ENCODE results near the gene LTBP4.

Gene LTBP4

GRCh38 chr19:40666803-40667438 is 65.8 kb downstream of the LTBP4 start:
- Histone ChIP-seq H3K9me3 (ENCODE audit: control insufficient read depth, insufficient read depth, low read length) (no peaks in the 10 kb centered on the region), H3K9ac (ENCODE audit: low read depth, low read length) (no peak overlapping the region), H3K27me3 (ENCODE audit: control insufficient read depth, insufficient read depth, low read length) (no peaks in the 10 kb centered on the region), H3K4me1 (ENCODE audit: control insufficient read depth, insufficient read depth, low read length) (no peaks in the 10 kb centered on the region), H3K36me3 (ENCODE audit: control insufficient read depth, insufficient read depth, low read length) (peaks cover 26% of the 10 kb centered on the region), H3K4me3 (ENCODE audit: low read depth, low read length) (no peak overlapping the region)

GRCh38 chr19:40667602-40668001 is 66.4 kb downstream of the LTBP4 start:
- Histone ChIP-seq H3K27me3 (ENCODE audit: control insufficient read depth, insufficient read depth, low read length) (no peaks in the 10 kb centered on the region), H3K4me1 (ENCODE audit: control insufficient read depth, insufficient read depth, low read length) (no peaks in the 10 kb centered on the region), H3K4me3 (ENCODE audit: low read depth, low read length) (no peak overlapping the region), H3K9ac (ENCODE audit: low read depth, low read length) (no peak overlapping the region), H3K36me3 (ENCODE audit: control insufficient read depth, insufficient read depth, low read length) (peaks cover 33% of the 10 kb centered on the region), H3K9me3 (ENCODE audit: control insufficient read depth, insufficient read depth, low read length) (no peaks in the 10 kb centered on the region)

- no peaks in the 10 kb centered on the region for H3K4me1 ChIP-seq (ENCODE audit: control insufficient read depth, insufficient read depth, low read length)
- H3K27me3 ChIP-seq (ENCODE audit: control insufficient read depth, insufficient read depth, low read length), result no peaks in the 10 kb centered on the region
- no peak overlapping the region for H3K4me3 ChIP-seq (ENCODE audit: low read depth, low read length)
- no peak overlapping the region for H3K9ac ChIP-seq (ENCODE audit: low read depth, low read length)
- peaks cover 42% of the 10 kb centered on the region for H3K36me3 ChIP-seq (ENCODE audit: control insufficient read depth, insufficient read depth, low read length)
- H3K9me3 ChIP-seq (ENCODE audit: control insufficient read depth, insufficient read depth, low read length), result no peaks in the 10 kb centered on the region
These were observed 67.9 kb downstream of the LTBP4 start for GRCh38 chr19:40668991-40669614.

GRCh38 chr19:40671404-40671803 is 70.2 kb downstream of the LTBP4 start:
- H3K9ac ChIP-seq (ENCODE audit: low read depth, low read length), result no peak overlapping the region
- no peaks in the 10 kb centered on the region for H3K9me3 ChIP-seq (ENCODE audit: control insufficient read depth, insufficient read depth, low read length)
- no peaks in the 10 kb centered on the region for H3K27me3 ChIP-seq (ENCODE audit: control insufficient read depth, insufficient read depth, low read length)
- H3K4me3 ChIP-seq (ENCODE audit: low read depth, low read length), result no peak overlapping the region
- H3K36me3 ChIP-seq (ENCODE audit: control insufficient read depth, insufficient read depth, low read length), result peaks cover 47% of the 10 kb centered on the region
- H3K4me1 ChIP-seq (ENCODE audit: control insufficient read depth, insufficient read depth, low read length), result no peaks in the 10 kb centered on the region

- Histone ChIP-seq H3K36me3 (ENCODE audit: control insufficient read depth, insufficient read depth, low read length) (peaks cover 47% of the 10 kb centered on the region), H3K4me1 (ENCODE audit: control insufficient read depth, insufficient read depth, low read length) (no peaks in the 10 kb centered on the region), H3K27me3 (ENCODE audit: control insufficient read depth, insufficient read depth, low read length) (no peaks in the 10 kb centered on the region), H3K4me3 (ENCODE audit: low read depth, low read length) (no peak overlapping the region), H3K9ac (ENCODE audit: low read depth, low read length) (no peak overlapping the region), H3K9me3 (ENCODE audit: control insufficient read depth, insufficient read depth, low read length) (no peaks in the 10 kb centered on the region)
These were observed 70.9 kb downstream of the LTBP4 start for GRCh38 chr19:40672038-40672437.

- H3K9ac ChIP-seq (ENCODE audit: low read depth, low read length), result no peak overlapping the region
- no peaks in the 10 kb centered on the region for H3K9me3 ChIP-seq (ENCODE audit: control insufficient read depth, insufficient read depth, low read length)
- no peaks in the 10 kb centered on the region for H3K27me3 ChIP-seq (ENCODE audit: control insufficient read depth, insufficient read depth, low read length)
- no peaks in the 10 kb centered on the region for H3K4me1 ChIP-seq (ENCODE audit: control insufficient read depth, insufficient read depth, low read length)
- H3K36me3 ChIP-seq (ENCODE audit: control insufficient read depth, insufficient read depth, low read length), result peaks cover 49% of the 10 kb centered on the region
- H3K4me3 ChIP-seq (ENCODE audit: low read depth, low read length), result no peak overlapping the region
These were observed 71.6 kb downstream of the LTBP4 start for GRCh38 chr19:40672573-40673299.

- no peak overlapping the region for H3K4me3 ChIP-seq (ENCODE audit: low read depth, low read length)
- peaks cover 52% of the 10 kb centered on the region for H3K36me3 ChIP-seq (ENCODE audit: control insufficient read depth, insufficient read depth, low read length)
- H3K27me3 ChIP-seq (ENCODE audit: control insufficient read depth, insufficient read depth, low read length), result no peaks in the 10 kb centered on the region
- H3K9ac ChIP-seq (ENCODE audit: low read depth, low read length), result no peak overlapping the region
- no peaks in the 10 kb centered on the region for H3K4me1 ChIP-seq (ENCODE audit: control insufficient read depth, insufficient read depth, low read length)
- H3K9me3 ChIP-seq (ENCODE audit: control insufficient read depth, insufficient read depth, low read length), result no peaks in the 10 kb centered on the region
These were observed 72.2 kb downstream of the LTBP4 start for GRCh38 chr19:40673397-40673796.

GRCh38 chr19:40674291-40674690 is 73.1 kb downstream of the LTBP4 start:
- H3K27me3 ChIP-seq (ENCODE audit: control insufficient read depth, insufficient read depth, low read length), result no peaks in the 10 kb centered on the region
- H3K4me3 ChIP-seq (ENCODE audit: low read depth, low read length), result no peak overlapping the region
- peaks cover 52% of the 10 kb centered on the region for H3K36me3 ChIP-seq (ENCODE audit: control insufficient read depth, insufficient read depth, low read length)
- H3K4me1 ChIP-seq (ENCODE audit: control insufficient read depth, insufficient read depth, low read length), result no peaks in the 10 kb centered on the region
- H3K9me3 ChIP-seq (ENCODE audit: control insufficient read depth, insufficient read depth, low read length), result no peaks in the 10 kb centered on the region
- no peak overlapping the region for H3K9ac ChIP-seq (ENCODE audit: low read depth, low read length)

- no peaks in the 10 kb centered on the region for H3K27me3 ChIP-seq (ENCODE audit: control insufficient read depth, insufficient read depth, low read length)
These were observed 76.0 kb downstream of the LTBP4 start for GRCh38 chr19:40677156-40677555.

More at GRCh38 chr19:40677156-40677555, 76.0 kb downstream of the LTBP4 start:
- Histone ChIP-seq H3K4me1 (ENCODE audit: control insufficient read depth, insufficient read depth, low read length) (no peaks in the 10 kb centered on the region), H3K4me3 (ENCODE audit: low read depth, low read length) (no peak overlapping the region), H3K36me3 (ENCODE audit: control insufficient read depth, insufficient read depth, low read length) (peaks cover 34% of the 10 kb centered on the region), H3K9me3 (ENCODE audit: control insufficient read depth, insufficient read depth, low read length) (no peaks in the 10 kb centered on the region), H3K9ac (ENCODE audit: low read depth, low read length) (no peak overlapping the region)

All from iPS-15b (cell line).